Hepatocyte (in vitro differentiated cells): ENCODE measurements around the gene PTPRT. TPM values are rescaled to one million over a fixed set of nuclear protein-coding genes. Genes with fewer than 3 reads are reported as not detected.

Experiments
- DNase-seq: peaks from one replicate; pipeline ENCODE4 v3.0.0-alpha.2; 2016; ENCODE audit warnings: low spot score
- H2AFZ ChIP-seq: fragments of 200-600 bp; sonication (generic); 2 replicates; pipeline ENCODE4 v1.6.0; 2016; ENCODE audit warnings: antibody characterized with exemption, mild to moderate bottlenecking
- H3K27ac ChIP-seq: fragments of 200-600 bp; sonication (generic); 2 replicates; pipeline ENCODE4 v1.5.1; 2016; ENCODE audit warnings: mild to moderate bottlenecking
- H3K27me3 ChIP-seq: fragments of 200-600 bp; sonication (generic); 2 replicates; pipeline ENCODE4 v1.6.1; 2016
- H3K36me3 ChIP-seq: fragments of 200-600 bp; sonication (generic); replicated peaks from 2 replicates; pipeline ENCODE4 v1.5.1; 2016; ENCODE audit warnings: low read depth; ENCODE audit not compliant: insufficient read depth
- H3K4me1 ChIP-seq: fragments of 200-600 bp; sonication (generic); 2 replicates; pipeline ENCODE4 v1.5.1; 2016; ENCODE audit warnings: mild to moderate bottlenecking, moderate library complexity; ENCODE audit not compliant: insufficient read depth
- H3K4me2 ChIP-seq: fragments of 200-600 bp; sonication (generic); 2 replicates; pipeline ENCODE4 v1.6.0; 2016
- H3K4me3 ChIP-seq: fragments of 200-600 bp; sonication (generic); 2 replicates; pipeline ENCODE4 v1.5.1; 2016; ENCODE audit warnings: mild to moderate bottlenecking
- H3K79me2 ChIP-seq: fragments of 200-600 bp; sonication (generic); 2 replicates; pipeline ENCODE4 v1.6.0; 2017; ENCODE audit warnings: mild to moderate bottlenecking
- H3K9me2 ChIP-seq: fragments of 200-600 bp; sonication (generic); replicated peaks from 2 replicates; pipeline ENCODE4 v1.6.0; 2017; ENCODE audit warnings: mild to moderate bottlenecking; ENCODE audit not compliant: insufficient read depth
- H3K9me3 ChIP-seq: fragments of 200-600 bp; sonication (generic); 2 replicates; pipeline ENCODE4 v1.5.1; 2016; ENCODE audit warnings: low read depth, mild to moderate bottlenecking
- H4K20me1 ChIP-seq: fragments of 200-600 bp; sonication (generic); 2 replicates; pipeline ENCODE4 v1.6.0; 2016; ENCODE audit warnings: mild to moderate bottlenecking; ENCODE audit not compliant: insufficient read depth, poor library complexity, severe bottlenecking
- EZH2 ChIP-seq: fragments of 200-600 bp; sonication (generic); IDR thresholded peaks from 2 replicates; pipeline ENCODE4 v1.6.1; 2016; ENCODE audit warnings: antibody characterized with exemption, mild to moderate bottlenecking, borderline replicate concordance
- EZH2phosphoT487 ChIP-seq: fragments of 200-600 bp; sonication (generic); IDR thresholded peaks from one replicate; pipeline ENCODE4 v1.6.1; 2018; ENCODE audit warnings: antibody characterized with exemption, mild to moderate bottlenecking, low read depth, moderate library complexity; ENCODE audit not compliant: unreplicated experiment, severe bottlenecking
- WGBS: methylation state at CpG from one replicate; pipeline ENCODE4 v1.1.6; 2016; ENCODE audit warnings: low lambda C conversion rate; ENCODE audit errors: missing lambda C conversion rate; 5-methylcytosine and 5-hydroxymethylcytosine counted together
- polyA plus RNA-seq: library from polyadenylated mRNA; unstranded; fragments of >200 nt; fragmentation: Nextera tagmentation; extraction: Ambion mirVana; gene quantifications from 2 replicates; pipeline ENCODE4 v1.2.1, GENCODE V29; 2016
- total RNA-seq: library from RNA; depleted of rRNA; stranded (reverse); fragments of >200 nt; gene quantifications from 2 replicates; pipeline ENCODE4 v1.2.3, GENCODE V29; 2014
- TF ChIP-seq, protein P1 (sequence below): fragments of 200-600 bp; sonication (generic); IDR thresholded peaks from 2 replicates; pipeline ENCODE4 v1.5.1; 2016; ENCODE audit warnings: antibody characterized with exemption, mild to moderate bottlenecking; ENCODE audit not compliant: poor library complexity

The PTPRT gene
- total and polyA plus RNA-seq, 2 experiments from 2014 or later = 0.47 to 0.83 TPM

DNA sequence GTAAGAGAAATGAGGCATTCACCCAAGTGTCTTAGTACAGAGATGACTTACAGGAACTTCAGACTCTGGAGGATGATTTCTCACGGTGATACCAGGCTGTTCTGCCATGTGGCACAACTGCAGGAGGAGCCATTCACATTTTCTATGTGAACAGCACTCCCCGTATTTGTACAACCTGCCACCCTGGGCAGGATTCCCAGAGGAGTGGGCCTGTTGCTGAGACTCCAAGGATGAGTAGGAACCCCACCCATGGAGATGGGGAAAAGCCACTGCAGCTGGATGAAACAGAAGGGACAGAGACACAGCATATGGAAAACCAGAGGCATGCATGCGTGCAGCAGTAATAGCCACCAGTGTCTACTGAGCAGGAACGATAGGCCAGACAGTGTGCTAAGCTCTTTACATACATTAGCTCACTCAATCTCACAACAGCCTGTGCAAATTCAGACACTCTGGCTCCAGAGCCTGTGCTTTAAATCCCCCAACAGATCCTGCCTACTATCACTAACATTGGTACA is 48.0 kb upstream of the PTPRT start:
- Histone ChIP-seq H2AFZ (no peak overlapping the region), H4K20me1 (no peaks in the 10 kb centered on the region), H3K27me3 (no peaks in the 10 kb centered on the region), H3K36me3 (no peaks in the 10 kb centered on the region), H3K9me3 (no peaks in the 10 kb centered on the region), H3K9me2 (no peaks in the 10 kb centered on the region), H3K4me1 (no peaks in the 10 kb centered on the region), H3K27ac (no peak overlapping the region), H3K4me2 (no peak overlapping the region), H3K79me2 (no peaks in the 10 kb centered on the region), H3K4me3 (no peak overlapping the region)
- 79% methylated on average over 4 of the region's 4 CpGs for WGBS
- TF ChIP-seq EZH2phosphoT487 (no peak), EZH2 (no peak)
- TF ChIP-seq, protein P1, sequence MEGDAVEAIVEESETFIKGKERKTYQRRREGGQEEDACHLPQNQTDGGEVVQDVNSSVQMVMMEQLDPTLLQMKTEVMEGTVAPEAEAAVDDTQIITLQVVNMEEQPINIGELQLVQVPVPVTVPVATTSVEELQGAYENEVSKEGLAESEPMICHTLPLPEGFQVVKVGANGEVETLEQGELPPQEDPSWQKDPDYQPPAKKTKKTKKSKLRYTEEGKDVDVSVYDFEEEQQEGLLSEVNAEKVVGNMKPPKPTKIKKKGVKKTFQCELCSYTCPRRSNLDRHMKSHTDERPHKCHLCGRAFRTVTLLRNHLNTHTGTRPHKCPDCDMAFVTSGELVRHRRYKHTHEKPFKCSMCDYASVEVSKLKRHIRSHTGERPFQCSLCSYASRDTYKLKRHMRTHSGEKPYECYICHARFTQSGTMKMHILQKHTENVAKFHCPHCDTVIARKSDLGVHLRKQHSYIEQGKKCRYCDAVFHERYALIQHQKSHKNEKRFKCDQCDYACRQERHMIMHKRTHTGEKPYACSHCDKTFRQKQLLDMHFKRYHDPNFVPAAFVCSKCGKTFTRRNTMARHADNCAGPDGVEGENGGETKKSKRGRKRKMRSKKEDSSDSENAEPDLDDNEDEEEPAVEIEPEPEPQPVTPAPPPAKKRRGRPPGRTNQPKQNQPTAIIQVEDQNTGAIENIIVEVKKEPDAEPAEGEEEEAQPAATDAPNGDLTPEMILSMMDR = no peak
- DNase-seq = no peak

DNA sequence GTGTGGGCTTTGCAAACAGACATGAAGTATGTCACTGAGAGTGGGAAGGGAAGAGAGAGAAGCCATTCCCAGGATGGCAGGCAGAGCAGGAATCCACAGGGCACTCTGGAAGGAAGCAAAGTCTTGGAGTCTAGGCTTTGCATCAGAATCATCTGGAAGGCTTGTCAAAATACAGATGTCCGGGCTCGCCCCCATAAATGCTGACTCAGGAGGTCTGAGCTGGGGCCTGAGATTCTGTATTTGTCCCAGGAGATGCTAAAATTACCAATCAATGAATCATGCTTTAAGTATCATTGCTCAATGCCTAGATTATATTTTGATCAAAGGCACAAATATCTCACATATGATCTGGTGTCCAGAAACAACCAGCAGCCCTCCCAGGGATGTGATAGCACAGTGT is 46.3 kb upstream of the PTPRT start:
- H3K4me2 ChIP-seq = no peak overlapping the region
- no peaks in the 10 kb centered on the region for H3K79me2 ChIP-seq
- DNase-seq = no peak
- TF ChIP-seq EZH2 (no peak), EZH2phosphoT487 (no peak)
- TF ChIP-seq, protein P1 = no peak
- H3K9me2 ChIP-seq = no peaks in the 10 kb centered on the region
- H3K27ac ChIP-seq = no peak overlapping the region
- no peak overlapping the region for H3K4me3 ChIP-seq
- no peaks in the 10 kb centered on the region for H4K20me1 ChIP-seq
- H3K27me3 ChIP-seq = no peaks in the 10 kb centered on the region
- no peaks in the 10 kb centered on the region for H3K9me3 ChIP-seq
- H3K36me3 ChIP-seq = no peaks in the 10 kb centered on the region
- no peak overlapping the region for H2AFZ ChIP-seq
- 67% methylated on average over 2 of the region's 2 CpGs for WGBS
- H3K4me1 ChIP-seq = no peaks in the 10 kb centered on the region

- Histone ChIP-seq H2AFZ (no peak overlapping the region), H3K36me3 (no peaks in the 10 kb centered on the region), H3K4me2 (no peak overlapping the region), H3K9me2 (no peaks in the 10 kb centered on the region), H3K4me3 (no peak overlapping the region), H3K27me3 (no peaks in the 10 kb centered on the region), H4K20me1 (no peaks in the 10 kb centered on the region), H3K4me1 (no peaks in the 10 kb centered on the region), H3K27ac (no peak overlapping the region), H3K79me2 (no peaks in the 10 kb centered on the region), H3K9me3 (no peaks in the 10 kb centered on the region)
- no peak for TF ChIP-seq EZH2
- TF ChIP-seq, protein P1 = no peak
- no peak for TF ChIP-seq EZH2phosphoT487
- WGBS = 32% methylated on average over 1 of the region's 1 CpG
- DNase-seq = no peak
Measured at GRCh38 chr20:43231829-43232228, 42.1 kb upstream of the PTPRT start.

DNA sequence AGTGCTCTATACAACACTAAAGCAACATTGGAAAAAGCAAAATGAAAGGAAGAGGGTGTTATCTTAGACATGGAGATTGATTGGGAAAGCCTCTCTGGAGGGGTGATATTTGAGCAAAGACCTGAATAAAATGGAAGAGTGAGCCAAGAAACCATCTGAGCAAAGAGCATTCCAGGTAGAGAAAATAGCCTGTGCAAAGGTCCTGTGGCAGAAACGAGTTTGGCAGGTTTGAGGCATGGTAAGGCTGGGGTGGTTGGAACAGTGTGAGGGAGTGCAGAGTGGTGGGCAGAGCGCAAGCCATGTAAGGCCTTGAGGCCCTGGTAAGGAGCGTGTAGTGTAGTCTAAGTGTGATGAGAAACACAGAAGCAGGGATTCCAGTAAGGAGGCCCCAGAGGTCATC is 40.0 kb upstream of the PTPRT start:
- H3K79me2 ChIP-seq = no peaks in the 10 kb centered on the region
- TF ChIP-seq, protein P1 = no peak
- TF ChIP-seq EZH2phosphoT487 (no peak), EZH2 (no peak)
- WGBS = 80% methylated on average over 3 of the region's 3 CpGs

More for the DNA sequence above, 40.0 kb upstream of the PTPRT start:
- Histone ChIP-seq H4K20me1 (no peaks in the 10 kb centered on the region), H3K9me2 (no peaks in the 10 kb centered on the region), H3K4me3 (no peak overlapping the region), H3K36me3 (no peaks in the 10 kb centered on the region), H3K4me2 (no peak overlapping the region), H2AFZ (no peak overlapping the region), H3K27ac (no peak overlapping the region), H3K9me3 (no peaks in the 10 kb centered on the region), H3K4me1 (no peaks in the 10 kb centered on the region), H3K27me3 (no peaks in the 10 kb centered on the region)
- DNase-seq = no peak
